Activated naive CD4-positive, alpha-beta T cell treated with anti-CD3 and anti-CD28 coated beads, Interleukin-2, amount 50 U/mL, for 24 hours (primary cell): ENCODE results near the gene ZNF268.

Experiments
- H3K27ac Mint-ChIP-seq: one replicate; pipeline ENCODE4 v1.8.0; 2021; ENCODE audit warnings: mild to moderate bottlenecking, mixed read lengths
- H3K27me3 Mint-ChIP-seq: one replicate; pipeline ENCODE4 v1.8.0; 2021; ENCODE audit warnings: mixed read lengths
- H3K36me3 Mint-ChIP-seq: one replicate; pipeline ENCODE4 v1.8.0; 2021; ENCODE audit warnings: mixed read lengths
- H3K4me1 Mint-ChIP-seq: one replicate; pipeline ENCODE4 v1.8.0; 2021; ENCODE audit warnings: mixed read lengths
- H3K4me3 Mint-ChIP-seq: one replicate; pipeline ENCODE4 v1.8.0; 2021; ENCODE audit warnings: mild to moderate bottlenecking, mixed read lengths
- H3K9me3 Mint-ChIP-seq: one replicate; pipeline ENCODE4 v1.8.0; 2021; ENCODE audit warnings: mixed read lengths

The ZNF268 gene

GRCh38 chr12:133181238-133181959, at the start of gene ZNF268:
ZNF268 (plus strand) TSS chr12:133181495; CDS start chr12:133181998, 503 bp downstream.
- Mint-ChIP-seq H3K27ac (peak within 1 kb of the TSS; percentile 88), H3K4me3 (peak within 1 kb of the TSS; percentile 96), H3K27me3 (no peaks in the 10 kb centered on the region), H3K4me1 (peaks cover 27% of the 10 kb centered on the region), H3K9me3 (peaks cover 41% of the 10 kb centered on the region), H3K36me3 (peaks cover 59% of the 10 kb centered on the region)

- H3K36me3 Mint-ChIP-seq = peaks cover 72% of the 10 kb centered on the region
- H3K4me1 Mint-ChIP-seq = peaks cover 17% of the 10 kb centered on the region
- H3K27ac Mint-ChIP-seq = no peak overlapping the region
- H3K4me3 Mint-ChIP-seq = no peak overlapping the region
- no peaks in the 10 kb centered on the region for H3K27me3 Mint-ChIP-seq
- peaks cover 52% of the 10 kb centered on the region for H3K9me3 Mint-ChIP-seq
Measured at GRCh38 chr12:133135747-133136146, 45.5 kb upstream of the ZNF268 start.

GRCh38 chr12:133145981-133146380, 35.3 kb upstream of the ZNF268 start:
- H3K36me3 Mint-ChIP-seq = peaks cover 70% of the 10 kb centered on the region
- H3K4me3 Mint-ChIP-seq = no peak overlapping the region
- no peak overlapping the region for H3K27ac Mint-ChIP-seq
- no peaks in the 10 kb centered on the region for H3K27me3 Mint-ChIP-seq
- H3K4me1 Mint-ChIP-seq = no peaks in the 10 kb centered on the region
- H3K9me3 Mint-ChIP-seq = peaks cover 26% of the 10 kb centered on the region

GRCh38 chr12:133156125-133156690, 25.1 kb upstream of the ZNF268 start:
- H3K36me3 Mint-ChIP-seq = peaks cover 75% of the 10 kb centered on the region
- no peaks in the 10 kb centered on the region for H3K4me1 Mint-ChIP-seq
- H3K27me3 Mint-ChIP-seq = no peaks in the 10 kb centered on the region
- no peak overlapping the region for H3K27ac Mint-ChIP-seq
- no peak overlapping the region for H3K4me3 Mint-ChIP-seq
- H3K9me3 Mint-ChIP-seq = peaks cover 41% of the 10 kb centered on the region

- Mint-ChIP-seq H3K4me3 (no peak overlapping the region), H3K9me3 (peaks cover 38% of the 10 kb centered on the region), H3K4me1 (no peaks in the 10 kb centered on the region), H3K27me3 (no peaks in the 10 kb centered on the region), H3K36me3 (peaks cover 17% of the 10 kb centered on the region), H3K27ac (no peak overlapping the region)
Measured at GRCh38 chr12:133165776-133166175, 15.5 kb upstream of the ZNF268 start.

- peaks cover 37% of the 10 kb centered on the region for H3K9me3 Mint-ChIP-seq
Measured at GRCh38 chr12:133172491-133172890, 8.8 kb upstream of the ZNF268 start.

GRCh38 chr12:133174901-133175300, 6.4 kb upstream of the ZNF268 start:
- H3K4me1 Mint-ChIP-seq = no peaks in the 10 kb centered on the region
- H3K9me3 Mint-ChIP-seq = peaks cover 33% of the 10 kb centered on the region
- no peak overlapping the region for H3K27ac Mint-ChIP-seq

More at GRCh38 chr12:133172491-133172890, 8.8 kb upstream of the ZNF268 start:
- peaks cover 13% of the 10 kb centered on the region for H3K36me3 Mint-ChIP-seq
- no peaks in the 10 kb centered on the region for H3K27me3 Mint-ChIP-seq
- H3K4me3 Mint-ChIP-seq = no peak overlapping the region
- no peaks in the 10 kb centered on the region for H3K4me1 Mint-ChIP-seq
- H3K27ac Mint-ChIP-seq = no peak overlapping the region

GRCh38 chr12:133180669-133181068, 626 bp upstream of the ZNF268 start:
- peak overlapping the region; percentile 13 for H3K4me3 Mint-ChIP-seq
- peaks cover 56% of the 10 kb centered on the region for H3K36me3 Mint-ChIP-seq
- H3K27ac Mint-ChIP-seq = no peak overlapping the region
- peaks cover 45% of the 10 kb centered on the region for H3K9me3 Mint-ChIP-seq
- H3K27me3 Mint-ChIP-seq = no peaks in the 10 kb centered on the region
- peaks cover 26% of the 10 kb centered on the region for H3K4me1 Mint-ChIP-seq

More at GRCh38 chr12:133174901-133175300, 6.4 kb upstream of the ZNF268 start:
- Mint-ChIP-seq H3K36me3 (peaks cover 16% of the 10 kb centered on the region), H3K27me3 (no peaks in the 10 kb centered on the region), H3K4me3 (no peak overlapping the region)

- peaks cover 95% of the 10 kb centered on the region for H3K36me3 Mint-ChIP-seq
- no peak overlapping the region for H3K4me3 Mint-ChIP-seq
- no peaks in the 10 kb centered on the region for H3K27me3 Mint-ChIP-seq
- H3K27ac Mint-ChIP-seq = no peak overlapping the region
- peaks cover 9% of the 10 kb centered on the region for H3K4me1 Mint-ChIP-seq
- peaks cover 30% of the 10 kb centered on the region for H3K9me3 Mint-ChIP-seq
Measured at GRCh38 chr12:133190176-133190575, 8.9 kb downstream of the ZNF268 start.

GRCh38 chr12:133192847-133193246, 11.6 kb downstream of the ZNF268 start:
- Mint-ChIP-seq H3K4me1 (peaks cover 3% of the 10 kb centered on the region), H3K27me3 (no peaks in the 10 kb centered on the region), H3K36me3 (peaks cover 81% of the 10 kb centered on the region), H3K27ac (no peak overlapping the region), H3K9me3 (peaks cover 24% of the 10 kb centered on the region), H3K4me3 (no peak overlapping the region)

- no peaks in the 10 kb centered on the region for H3K4me1 Mint-ChIP-seq
- H3K9me3 Mint-ChIP-seq = peaks cover 8% of the 10 kb centered on the region
- H3K27me3 Mint-ChIP-seq = no peaks in the 10 kb centered on the region
- peaks cover 60% of the 10 kb centered on the region for H3K36me3 Mint-ChIP-seq
- no peak overlapping the region for H3K27ac Mint-ChIP-seq
- no peak overlapping the region for H3K4me3 Mint-ChIP-seq
Measured at GRCh38 chr12:133201888-133202287, 20.6 kb downstream of the ZNF268 start.

GRCh38 chr12:133202493-133203343, 21.4 kb downstream of the ZNF268 start:
- Mint-ChIP-seq H3K4me1 (no peaks in the 10 kb centered on the region), H3K27me3 (no peaks in the 10 kb centered on the region), H3K9me3 (peaks cover 8% of the 10 kb centered on the region), H3K27ac (no peak overlapping the region), H3K4me3 (no peak overlapping the region), H3K36me3 (peaks cover 60% of the 10 kb centered on the region)

GRCh38 chr12:133203344-133204263, 22.3 kb downstream of the ZNF268 start:
- Mint-ChIP-seq H3K4me3 (no peak overlapping the region), H3K36me3 (peaks cover 60% of the 10 kb centered on the region), H3K4me1 (no peaks in the 10 kb centered on the region), H3K27me3 (no peaks in the 10 kb centered on the region), H3K27ac (peak overlapping the region; percentile 35), H3K9me3 (peaks cover 8% of the 10 kb centered on the region)

GRCh38 chr12:133204264-133204603, 22.9 kb downstream of the ZNF268 start:
- H3K27ac Mint-ChIP-seq = no peak overlapping the region
- no peak overlapping the region for H3K4me3 Mint-ChIP-seq
- H3K36me3 Mint-ChIP-seq = peaks cover 58% of the 10 kb centered on the region
- H3K27me3 Mint-ChIP-seq = no peaks in the 10 kb centered on the region
- H3K4me1 Mint-ChIP-seq = no peaks in the 10 kb centered on the region
- H3K9me3 Mint-ChIP-seq = peaks cover 8% of the 10 kb centered on the region

GRCh38 chr12:133206390-133206789, 25.1 kb downstream of the ZNF268 start:
- peaks cover 48% of the 10 kb centered on the region for H3K36me3 Mint-ChIP-seq

More at GRCh38 chr12:133206390-133206789, 25.1 kb downstream of the ZNF268 start:
- Mint-ChIP-seq H3K4me3 (no peak overlapping the region), H3K27ac (no peak overlapping the region), H3K4me1 (no peaks in the 10 kb centered on the region), H3K27me3 (no peaks in the 10 kb centered on the region), H3K9me3 (peaks cover under 1% of the 10 kb centered on the region)
